ENCODE measurements around the gene GAS7.

Gene GAS7

DNA sequence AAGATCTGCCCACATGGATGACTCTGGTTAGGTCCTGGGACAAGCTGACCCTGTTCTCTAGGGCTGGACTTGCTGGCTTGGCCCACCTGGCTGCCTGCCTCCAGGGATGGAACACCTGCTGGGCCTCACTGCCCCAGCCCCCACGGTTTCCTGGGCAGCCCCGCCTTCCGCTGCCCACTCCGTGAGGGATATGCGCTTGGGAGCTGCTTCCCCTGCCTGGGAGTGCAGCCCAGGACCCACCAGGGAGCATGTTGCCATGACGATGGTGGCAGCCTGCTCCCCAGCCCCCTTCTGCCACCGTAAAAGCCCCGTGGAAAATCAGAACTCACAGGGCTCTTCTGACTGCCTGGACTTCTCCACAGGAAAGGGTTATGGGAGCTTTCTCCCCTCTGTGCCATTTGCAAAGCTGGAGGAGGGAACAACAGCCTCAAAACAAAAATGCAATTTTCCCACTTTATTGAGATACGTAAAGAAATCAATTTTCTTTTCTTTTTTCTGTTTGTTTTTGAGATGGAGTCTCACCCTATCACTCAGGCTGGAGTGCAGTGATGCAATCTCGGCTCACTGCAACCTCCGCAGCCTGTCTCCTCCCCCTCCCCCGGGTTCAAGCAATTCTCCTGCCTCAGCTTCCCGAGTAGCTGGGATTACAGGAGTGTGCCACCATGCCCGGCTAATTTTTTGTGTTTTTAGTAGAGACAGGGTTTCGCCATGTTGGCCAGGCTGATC, 18.0 kb upstream of the GAS7 start:
- H3K4me2 ChIP-seq (ENCODE audit: low read length) = no peak overlapping the region
- H3K27ac ChIP-seq (ENCODE audit: low read depth, low read length, poor library complexity, severe bottlenecking) = no peak overlapping the region
- no peaks in the 10 kb centered on the region for H3K9me2 ChIP-seq (ENCODE audit: low read depth, low read length)
- H3K4me3 ChIP-seq (ENCODE audit: low read depth, low read length, poor library complexity, severe bottlenecking) = no peak overlapping the region
- no peak overlapping the region for H3K9ac ChIP-seq (ENCODE audit: low read length)
- no peaks in the 10 kb centered on the region for H3K79me2 ChIP-seq (ENCODE audit: insufficient read depth, low read length)
- H3K36me3 ChIP-seq (ENCODE audit: insufficient read depth, low read length) = no peaks in the 10 kb centered on the region
- no peak overlapping the region for H2AFZ ChIP-seq (ENCODE audit: low read length)
- no peaks in the 10 kb centered on the region for H3K9me3 ChIP-seq (ENCODE audit: low read length)
- no peak for TF ChIP-seq EZH2 (IDR thresholded peaks at IDR 0.05; ENCODE audit: borderline replicate concordance, low read length)
- TF ChIP-seq, protein P1, sequence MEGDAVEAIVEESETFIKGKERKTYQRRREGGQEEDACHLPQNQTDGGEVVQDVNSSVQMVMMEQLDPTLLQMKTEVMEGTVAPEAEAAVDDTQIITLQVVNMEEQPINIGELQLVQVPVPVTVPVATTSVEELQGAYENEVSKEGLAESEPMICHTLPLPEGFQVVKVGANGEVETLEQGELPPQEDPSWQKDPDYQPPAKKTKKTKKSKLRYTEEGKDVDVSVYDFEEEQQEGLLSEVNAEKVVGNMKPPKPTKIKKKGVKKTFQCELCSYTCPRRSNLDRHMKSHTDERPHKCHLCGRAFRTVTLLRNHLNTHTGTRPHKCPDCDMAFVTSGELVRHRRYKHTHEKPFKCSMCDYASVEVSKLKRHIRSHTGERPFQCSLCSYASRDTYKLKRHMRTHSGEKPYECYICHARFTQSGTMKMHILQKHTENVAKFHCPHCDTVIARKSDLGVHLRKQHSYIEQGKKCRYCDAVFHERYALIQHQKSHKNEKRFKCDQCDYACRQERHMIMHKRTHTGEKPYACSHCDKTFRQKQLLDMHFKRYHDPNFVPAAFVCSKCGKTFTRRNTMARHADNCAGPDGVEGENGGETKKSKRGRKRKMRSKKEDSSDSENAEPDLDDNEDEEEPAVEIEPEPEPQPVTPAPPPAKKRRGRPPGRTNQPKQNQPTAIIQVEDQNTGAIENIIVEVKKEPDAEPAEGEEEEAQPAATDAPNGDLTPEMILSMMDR (IDR thresholded peaks at IDR 0.05; ENCODE audit: low read length) = no peak
- no peaks in the 10 kb centered on the region for H3K4me1 ChIP-seq (ENCODE audit: insufficient read depth, low read length, severe bottlenecking)
- no peaks in the 10 kb centered on the region for H3K27me3 ChIP-seq (ENCODE audit: insufficient read depth, low read length)
- no peaks in the 10 kb centered on the region for H3F3A ChIP-seq (ENCODE audit: insufficient read depth, low read length)
- no peaks in the 10 kb centered on the region for H4K20me1 ChIP-seq (ENCODE audit: insufficient read depth, low read length)

GRCh38 chr17:10215286-10215685, 16.9 kb upstream of the GAS7 start:
- no peak for TF ChIP-seq EZH2 (IDR thresholded peaks at IDR 0.05; ENCODE audit: borderline replicate concordance, low read length)
- TF ChIP-seq, protein P1 (IDR thresholded peaks at IDR 0.05; ENCODE audit: low read length) = no peak
- H3K4me3 ChIP-seq (ENCODE audit: low read depth, low read length, poor library complexity, severe bottlenecking) = no peak overlapping the region
- H3K27ac ChIP-seq (ENCODE audit: low read depth, low read length, poor library complexity, severe bottlenecking) = no peak overlapping the region
- H3K4me2 ChIP-seq (ENCODE audit: low read length) = no peak overlapping the region
- H4K20me1 ChIP-seq (ENCODE audit: insufficient read depth, low read length) = no peaks in the 10 kb centered on the region
- no peak overlapping the region for H3K9ac ChIP-seq (ENCODE audit: low read length)
- H3K79me2 ChIP-seq (ENCODE audit: insufficient read depth, low read length) = no peaks in the 10 kb centered on the region
- H3K9me3 ChIP-seq (ENCODE audit: low read length) = no peaks in the 10 kb centered on the region
- no peaks in the 10 kb centered on the region for H3K4me1 ChIP-seq (ENCODE audit: insufficient read depth, low read length, severe bottlenecking)
- H3K36me3 ChIP-seq (ENCODE audit: insufficient read depth, low read length) = no peaks in the 10 kb centered on the region
- H2AFZ ChIP-seq (ENCODE audit: low read length) = no peak overlapping the region
- no peaks in the 10 kb centered on the region for H3K9me2 ChIP-seq (ENCODE audit: low read depth, low read length)
- no peaks in the 10 kb centered on the region for H3K27me3 ChIP-seq (ENCODE audit: insufficient read depth, low read length)
- no peaks in the 10 kb centered on the region for H3F3A ChIP-seq (ENCODE audit: insufficient read depth, low read length)

- H3K4me3 ChIP-seq (ENCODE audit: low read depth, low read length, poor library complexity, severe bottlenecking) = no peak overlapping the region
- no peaks in the 10 kb centered on the region for H3K4me1 ChIP-seq (ENCODE audit: insufficient read depth, low read length, severe bottlenecking)
- no peak for TF ChIP-seq EZH2 (IDR thresholded peaks at IDR 0.05; ENCODE audit: borderline replicate concordance, low read length)
- TF ChIP-seq, protein P1 (IDR thresholded peaks at IDR 0.05; ENCODE audit: low read length) = no peak
- no peaks in the 10 kb centered on the region for H3K79me2 ChIP-seq (ENCODE audit: insufficient read depth, low read length)
- H3K9ac ChIP-seq (ENCODE audit: low read length) = no peak overlapping the region
- no peak overlapping the region for H3K4me2 ChIP-seq (ENCODE audit: low read length)
- H3K9me3 ChIP-seq (ENCODE audit: low read length) = no peaks in the 10 kb centered on the region
- H3K27me3 ChIP-seq (ENCODE audit: insufficient read depth, low read length) = no peaks in the 10 kb centered on the region
- H3F3A ChIP-seq (ENCODE audit: insufficient read depth, low read length) = no peaks in the 10 kb centered on the region
- no peaks in the 10 kb centered on the region for H3K9me2 ChIP-seq (ENCODE audit: low read depth, low read length)
- H3K27ac ChIP-seq (ENCODE audit: low read depth, low read length, poor library complexity, severe bottlenecking) = no peak overlapping the region
- H4K20me1 ChIP-seq (ENCODE audit: insufficient read depth, low read length) = no peaks in the 10 kb centered on the region
- no peaks in the 10 kb centered on the region for H3K36me3 ChIP-seq (ENCODE audit: insufficient read depth, low read length)
- H2AFZ ChIP-seq (ENCODE audit: low read length) = no peak overlapping the region
Measured at GRCh38 chr17:10211666-10212065, 13.3 kb upstream of the GAS7 start.
